Measurements from ENCODE around the gene BAIAP2L2. TPM values are rescaled to one million over a fixed set of nuclear protein-coding genes. Genes with fewer than 3 reads are reported as not detected.

BAIAP2L2 gene
- polyA plus RNA-seq, 3 donors from 2014 or later, result 0.21 TPM; not detected in 2

- H3K27me3 Mint-ChIP-seq (ENCODE audit: low read depth in 3 of 3), result peaks cover 5 to 10% (median 7%) of the 10 kb centered on the region in 3 donors
- H3K4me3 Mint-ChIP-seq, result peak overlapping the region in 2 of 5 donors; percentile 13 to 62
- peaks cover 15 to 18% of the 10 kb centered on the region in 2 donors for H3K4me1 Mint-ChIP-seq
- no peaks in the 10 kb centered on the region for H3K36me3 Mint-ChIP-seq
- H3K9me3 Mint-ChIP-seq, result no peaks in the 10 kb centered on the region
- H3K27ac Mint-ChIP-seq, result peak overlapping the region in 1 of 6 donors; percentile 44
- peak; percentile 76 to 80 (median 80) for DNase-seq
Observed at GRCh38 chr22:38051900-38052862, 58.3 kb downstream of the BAIAP2L2 start.

DNA sequence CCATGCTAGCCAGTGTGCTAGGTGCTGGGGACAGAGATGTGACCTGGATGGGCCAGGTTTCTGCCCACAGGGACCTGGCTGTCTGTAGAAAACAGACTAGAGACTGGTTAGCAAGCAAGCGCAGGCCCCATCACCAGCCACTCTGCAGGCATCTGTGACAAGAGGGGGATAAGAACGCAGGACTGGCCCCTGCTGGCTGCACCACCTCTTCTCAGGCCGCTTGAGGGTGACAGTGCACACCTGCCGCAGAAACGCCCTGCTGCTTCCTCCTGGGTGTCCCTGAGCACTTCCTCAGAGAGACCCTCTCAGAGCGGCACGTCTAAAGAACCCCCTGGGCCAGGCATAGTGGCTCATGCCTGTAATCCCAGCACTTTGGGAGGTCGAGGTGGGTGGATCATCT is 59.2 kb downstream of the BAIAP2L2 start:
- Mint-ChIP-seq H3K27me3 (ENCODE audit: low read depth in 3 of 3) (peaks cover 0 to 6% (median 2%) of the 10 kb centered on the region in 3 donors), H3K9me3 (no peaks in the 10 kb centered on the region), H3K4me3 (no peak overlapping the region), H3K4me1 (peaks cover 6 to 9% of the 10 kb centered on the region in 2 donors), H3K36me3 (no peaks in the 10 kb centered on the region), H3K27ac (no peak overlapping the region)
- no peak for DNase-seq

DNA sequence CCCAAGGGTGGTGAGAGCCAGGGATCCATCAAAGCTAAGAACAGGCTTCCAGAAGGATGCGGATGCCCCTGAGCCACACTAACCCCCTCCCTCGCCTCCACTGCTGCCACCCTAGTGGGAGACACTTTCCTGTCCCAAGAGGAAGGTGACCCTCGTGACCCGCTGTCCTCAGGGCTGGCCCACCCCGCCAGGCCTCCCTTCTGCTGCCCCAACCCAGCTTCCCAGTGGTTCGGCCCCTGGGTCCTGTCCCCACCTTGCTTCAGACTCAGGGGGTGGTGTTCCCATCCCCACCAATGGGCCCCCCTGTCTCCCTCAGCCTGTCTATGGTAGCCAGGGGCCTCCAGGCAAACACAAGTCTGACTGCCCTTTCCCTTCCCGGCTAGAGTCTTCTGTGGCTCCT is 59.8 kb downstream of the BAIAP2L2 start:
- no peaks in the 10 kb centered on the region for H3K36me3 Mint-ChIP-seq
- H3K4me1 Mint-ChIP-seq, result peaks cover 5 to 7% of the 10 kb centered on the region in 2 donors
- no peaks in the 10 kb centered on the region for H3K9me3 Mint-ChIP-seq
- no peak for DNase-seq
- H3K27me3 Mint-ChIP-seq (ENCODE audit: low read depth in 3 of 3), result peaks cover 0 to 6% (median 2%) of the 10 kb centered on the region in 3 donors
- H3K4me3 Mint-ChIP-seq, result no peak overlapping the region
- no peak overlapping the region for H3K27ac Mint-ChIP-seq

DNA sequence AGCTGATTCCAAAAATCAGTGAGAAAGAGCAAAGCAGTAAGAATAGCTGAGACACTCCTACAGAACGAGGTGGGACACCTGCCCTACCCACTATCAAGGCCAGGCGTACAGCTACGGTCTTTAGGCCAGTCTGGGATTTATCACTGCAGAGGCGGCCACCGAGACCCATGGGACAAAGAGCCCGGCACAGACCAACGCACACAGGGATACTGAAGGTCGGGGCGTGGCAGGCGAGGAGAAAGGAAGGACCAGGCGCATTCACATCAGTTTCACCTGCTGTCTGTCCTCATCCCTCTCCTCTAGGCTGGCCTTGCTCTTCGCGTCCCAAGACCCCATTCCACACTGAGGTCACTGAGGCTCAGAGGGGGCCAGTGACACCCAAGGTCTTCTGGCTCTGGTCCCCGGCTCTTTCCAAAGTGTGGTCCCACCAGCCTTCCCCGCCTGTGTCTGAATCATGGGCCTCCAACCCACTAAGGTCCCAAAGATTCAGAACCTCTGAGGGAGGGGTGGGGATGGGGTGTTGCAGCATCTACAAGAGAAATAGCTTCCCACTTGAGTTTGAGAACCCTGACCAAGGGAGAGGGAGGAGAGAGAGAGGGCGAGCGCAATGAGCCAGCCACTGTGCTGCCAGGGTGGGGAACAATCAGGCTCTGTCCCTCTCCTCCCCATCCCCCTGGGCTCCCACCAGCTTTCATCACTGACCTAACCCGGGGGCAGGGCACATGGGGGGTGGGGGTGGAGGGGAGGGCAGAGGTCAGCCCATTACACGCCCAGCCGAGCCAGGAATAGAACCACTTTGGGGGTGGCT is 60.5 kb downstream of the BAIAP2L2 start:
- no peak overlapping the region for H3K27ac Mint-ChIP-seq
- no peak overlapping the region for H3K4me3 Mint-ChIP-seq
- H3K4me1 Mint-ChIP-seq, result peaks cover 5 to 7% of the 10 kb centered on the region in 2 donors
- no peak for DNase-seq
- peaks cover 0 to 6% (median 2%) of the 10 kb centered on the region in 3 donors for H3K27me3 Mint-ChIP-seq (ENCODE audit: low read depth in 3 of 3)
- H3K36me3 Mint-ChIP-seq, result no peaks in the 10 kb centered on the region
- no peaks in the 10 kb centered on the region for H3K9me3 Mint-ChIP-seq

DNA sequence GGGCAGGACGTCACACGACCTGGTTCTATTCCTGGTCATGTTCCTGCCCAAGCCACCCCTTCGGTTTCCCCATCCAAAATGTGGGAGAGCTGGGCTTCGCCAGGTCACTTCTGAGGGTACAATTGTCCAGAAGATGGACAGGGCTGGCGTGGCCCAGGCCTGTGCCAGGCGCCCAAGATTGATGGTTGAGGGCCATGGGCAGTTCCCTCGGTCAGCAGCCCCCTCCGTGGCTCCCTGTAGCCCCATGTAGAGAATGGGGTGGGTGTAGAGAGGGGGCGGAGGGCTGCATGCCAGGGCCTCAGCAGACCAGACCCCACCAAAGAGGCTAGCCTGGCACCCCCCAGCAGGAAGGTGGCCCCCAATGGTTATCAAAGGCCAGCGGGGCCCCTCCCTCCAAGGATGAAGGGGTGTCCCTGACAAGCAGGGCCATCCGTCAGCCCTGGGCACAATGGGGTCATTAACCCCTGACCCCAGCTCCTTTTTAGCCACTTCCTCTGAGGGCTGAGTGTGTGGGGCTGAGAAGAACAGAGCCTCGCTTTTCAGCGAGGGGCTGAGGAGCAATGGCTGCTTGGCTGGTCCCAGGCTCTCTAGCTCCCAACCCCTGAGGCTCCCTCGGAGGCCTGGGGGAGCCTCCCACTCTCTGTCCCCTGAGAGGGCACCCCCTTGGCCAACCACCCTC is 64.3 kb downstream of the BAIAP2L2 start:
- H3K27ac Mint-ChIP-seq, result no peak overlapping the region
- peaks cover 0 to 6% (median 6%) of the 10 kb centered on the region in 3 donors for H3K27me3 Mint-ChIP-seq (ENCODE audit: low read depth in 3 of 3)
- peaks cover 0 to 7% of the 10 kb centered on the region in 2 donors for H3K4me1 Mint-ChIP-seq
- H3K36me3 Mint-ChIP-seq, result no peaks in the 10 kb centered on the region
- no peaks in the 10 kb centered on the region for H3K9me3 Mint-ChIP-seq
- H3K4me3 Mint-ChIP-seq, result no peak overlapping the region
- no peak for DNase-seq

DNA sequence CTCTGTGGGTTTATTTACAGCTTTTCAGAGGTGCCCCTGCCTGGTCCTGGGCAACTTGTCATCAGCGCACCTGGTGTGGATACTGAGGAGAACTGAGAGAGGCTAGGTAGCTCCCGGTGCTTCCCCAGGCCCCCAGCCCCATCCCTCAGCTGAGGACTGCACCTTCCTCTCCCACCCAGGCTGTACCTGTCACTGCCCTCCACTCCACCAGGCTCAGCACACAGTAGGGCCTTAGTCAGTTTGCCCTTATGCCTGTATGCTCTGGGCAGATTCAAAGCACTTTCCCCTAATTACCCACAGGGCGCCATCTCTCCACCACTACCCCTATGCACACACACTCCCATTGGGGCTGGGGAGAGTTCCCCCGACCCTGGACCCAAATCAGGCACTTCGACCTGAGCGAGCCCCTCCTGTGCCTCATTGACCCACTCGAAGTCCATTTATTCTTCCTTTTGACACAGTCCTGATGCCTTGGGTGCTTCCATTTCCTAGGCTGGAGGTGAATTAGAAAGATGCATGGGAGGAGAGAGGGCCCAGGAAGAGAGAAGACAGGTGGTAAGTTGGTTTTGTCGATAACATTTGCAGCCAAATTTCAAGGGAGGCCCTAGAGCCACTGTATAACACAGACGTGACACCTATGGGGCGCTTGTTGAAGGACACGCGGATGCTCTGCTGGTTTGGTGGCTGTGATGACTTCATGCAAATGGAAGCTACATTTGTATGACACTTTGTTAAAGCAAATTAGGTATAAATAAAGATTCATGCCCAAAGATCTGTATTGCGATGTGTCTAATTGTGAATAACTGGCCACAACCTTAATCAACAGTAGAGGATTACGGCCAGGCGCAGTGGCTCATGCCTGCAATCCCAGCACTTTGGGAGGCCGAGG is 67.1 kb downstream of the BAIAP2L2 start:
- Mint-ChIP-seq H3K36me3 (no peaks in the 10 kb centered on the region), H3K27me3 (ENCODE audit: low read depth in 3 of 3) (peaks cover 0 to 6% (median 4%) of the 10 kb centered on the region in 3 donors), H3K9me3 (no peaks in the 10 kb centered on the region), H3K27ac (no peak overlapping the region), H3K4me1 (peaks cover 0 to 7% of the 10 kb centered on the region in 2 donors), H3K4me3 (no peak overlapping the region)
- no peak for DNase-seq

GRCh38 chr22:38042488-38042790 is 68.0 kb downstream of the BAIAP2L2 start:
- DNase-seq, result no peak

GRCh38 chr22:38041760-38042487 is 68.6 kb downstream of the BAIAP2L2 start:
- H3K4me3 Mint-ChIP-seq, result no peak overlapping the region
- peak overlapping the region in 2 of 6 donors; percentile 54 to 55 for H3K27ac Mint-ChIP-seq
- peaks cover 0 to 7% of the 10 kb centered on the region in 2 donors for H3K4me1 Mint-ChIP-seq
- H3K27me3 Mint-ChIP-seq (ENCODE audit: low read depth in 3 of 3), result peaks cover 0 to 4% (median 0%) of the 10 kb centered on the region in 3 donors
- no peak for DNase-seq
- H3K9me3 Mint-ChIP-seq, result no peaks in the 10 kb centered on the region
- H3K36me3 Mint-ChIP-seq, result no peaks in the 10 kb centered on the region

More at GRCh38 chr22:38042488-38042790, 68.0 kb downstream of the BAIAP2L2 start:
- H3K36me3 Mint-ChIP-seq, result no peaks in the 10 kb centered on the region
- H3K27me3 Mint-ChIP-seq (ENCODE audit: low read depth in 3 of 3), result peaks cover 0 to 4% (median 1%) of the 10 kb centered on the region in 3 donors
- H3K4me3 Mint-ChIP-seq, result no peak overlapping the region
- peak overlapping the region in 1 of 6 donors; percentile 55 for H3K27ac Mint-ChIP-seq
- H3K4me1 Mint-ChIP-seq, result peaks cover 0 to 7% of the 10 kb centered on the region in 2 donors
- H3K9me3 Mint-ChIP-seq, result no peaks in the 10 kb centered on the region

GRCh38 chr22:38040953-38041759 is 69.3 kb downstream of the BAIAP2L2 start:
- peak overlapping the region in 2 of 6 donors; percentile 42 to 54 for H3K27ac Mint-ChIP-seq
- peaks cover 0 to 7% of the 10 kb centered on the region in 2 donors for H3K4me1 Mint-ChIP-seq
- no peak for DNase-seq
- H3K4me3 Mint-ChIP-seq, result no peak overlapping the region
- peaks cover 0 to 4% (median 0%) of the 10 kb centered on the region in 3 donors for H3K27me3 Mint-ChIP-seq (ENCODE audit: low read depth in 3 of 3)
- H3K9me3 Mint-ChIP-seq, result no peaks in the 10 kb centered on the region
- no peaks in the 10 kb centered on the region for H3K36me3 Mint-ChIP-seq

DNA sequence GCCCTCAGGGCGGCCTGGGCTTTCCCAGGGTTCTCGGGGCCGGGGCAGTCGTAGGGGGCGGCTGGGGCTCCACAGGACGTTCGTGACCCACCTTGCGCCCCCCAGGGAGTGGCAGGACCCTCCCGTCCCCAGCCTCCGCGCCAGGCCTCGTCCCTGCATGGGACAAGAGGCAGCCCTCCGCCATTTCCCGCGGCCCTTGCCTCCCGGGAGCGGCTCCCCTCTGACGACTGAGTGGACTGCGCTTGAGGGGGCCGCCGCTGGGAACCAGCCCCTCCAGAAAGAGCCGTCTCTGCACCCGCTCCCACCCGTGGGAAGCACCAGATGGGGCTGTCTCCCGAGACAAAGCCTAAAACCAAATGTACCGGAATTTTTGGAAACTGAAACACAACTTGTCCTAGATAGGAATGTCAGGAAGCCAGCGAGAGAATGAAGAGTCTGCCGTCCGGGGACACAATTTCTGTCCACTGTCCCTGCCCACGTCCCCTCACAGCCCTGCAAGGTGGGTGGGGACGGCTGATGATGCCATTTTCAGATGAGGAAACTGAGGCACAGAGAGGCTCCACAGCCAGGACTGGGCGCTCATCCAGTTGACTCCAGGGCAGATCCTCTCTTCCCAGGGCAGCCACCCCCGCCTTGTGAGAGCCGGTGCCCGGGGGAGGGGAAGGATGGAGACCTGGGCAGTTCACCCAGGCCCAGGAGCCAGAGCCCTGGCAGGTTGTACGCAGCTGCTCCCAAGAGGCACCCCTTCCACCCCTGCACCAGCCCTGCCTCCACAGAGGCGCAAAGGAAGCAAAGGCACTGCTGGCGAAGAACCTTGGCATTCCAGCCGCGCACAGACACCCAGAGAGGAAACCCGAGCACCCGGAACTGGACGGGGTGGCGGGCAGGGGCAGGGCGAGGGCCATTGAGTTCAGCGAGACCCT is 71.3 kb downstream of the BAIAP2L2 start:
- H3K4me3 Mint-ChIP-seq, result no peak overlapping the region
- H3K27ac Mint-ChIP-seq, result no peak overlapping the region
- peaks cover 0 to 7% of the 10 kb centered on the region in 2 donors for H3K4me1 Mint-ChIP-seq
- H3K36me3 Mint-ChIP-seq, result no peaks in the 10 kb centered on the region
- DNase-seq, result no peak
- H3K9me3 Mint-ChIP-seq, result no peaks in the 10 kb centered on the region
- H3K27me3 Mint-ChIP-seq (ENCODE audit: low read depth in 3 of 3), result peaks cover 0 to 4% (median 0%) of the 10 kb centered on the region in 3 donors

DNA sequence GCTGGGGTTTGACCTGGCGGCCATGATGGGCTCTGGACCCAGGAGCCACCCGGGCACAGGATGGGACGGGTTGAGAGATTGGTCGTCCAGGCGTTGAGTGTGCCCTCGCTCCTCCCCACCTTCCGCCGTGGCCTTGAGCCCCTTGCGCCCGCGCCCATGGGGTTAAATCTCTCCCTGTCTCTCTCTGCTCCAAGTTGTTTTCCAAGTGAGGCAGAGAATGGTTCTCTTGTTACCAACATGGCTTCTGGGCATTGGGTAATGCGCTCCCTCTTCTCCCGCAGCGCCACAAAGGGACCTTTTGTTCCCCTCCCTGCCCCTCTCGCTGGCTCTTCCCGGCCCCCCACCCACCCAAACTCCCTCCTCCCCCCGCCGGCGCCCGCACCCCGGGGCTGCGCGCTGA is 72.1 kb downstream of the BAIAP2L2 start:
- no peak for DNase-seq
- H3K27ac Mint-ChIP-seq, result no peak overlapping the region
- peaks cover 0 to 7% of the 10 kb centered on the region in 2 donors for H3K4me1 Mint-ChIP-seq
- no peaks in the 10 kb centered on the region for H3K36me3 Mint-ChIP-seq
- H3K4me3 Mint-ChIP-seq, result no peak overlapping the region
- peaks cover 0 to 4% (median 2%) of the 10 kb centered on the region in 3 donors for H3K27me3 Mint-ChIP-seq (ENCODE audit: low read depth in 3 of 3)
- no peaks in the 10 kb centered on the region for H3K9me3 Mint-ChIP-seq

Measured in immature natural killer cell (primary cell).